Right lobe of liver (tissue), 6 donors: ENCODE data around the gene TRMT1. TPM values are rescaled to one million over a fixed set of nuclear protein-coding genes. Genes with fewer than 3 reads are reported as not detected.

Source experiments
- ATAC-seq, 4 donors: fragments of 200-7000 bp; cut with Tn5 transposase; one replicate each; pipeline ENCODE4 v1.9.1; 2020; ENCODE audit warnings: mild to moderate bottlenecking in 4 of 4, moderate library complexity in 4 of 4
- DNase-seq, 3 donors: peaks; one replicate each; pipeline ENCODE4 v3.0.0-alpha.2; 2020
- H3K27ac ChIP-seq, 3 donors: fragments of 200-600 bp; one replicate each; pipeline ENCODE4 v1.8.0; 2022
- H3K27me3 ChIP-seq, 2 donors: fragments of 200-600 bp; one replicate each; pipeline ENCODE4 v1.8.0; 2022
- H3K36me3 ChIP-seq, 4 donors: fragments of 200-600 bp; sonication (generic) in 1 of 4; one replicate each; pipeline versions ENCODE4 v1.5.1 to v1.8.0; 2017 to 2022; ENCODE audit warnings: control low read depth in 1 of 4
- H3K4me1 ChIP-seq, 4 donors: fragments of 200-600 bp; sonication (generic) in 1 of 4; one replicate each; pipeline versions ENCODE4 v1.5.1 to v1.8.0; 2017 to 2022; ENCODE audit warnings: control low read depth in 1 of 4
- H3K4me3 ChIP-seq, 3 donors: fragments of 200-600 bp; one replicate each; pipeline ENCODE4 v1.8.0; 2022
- H3K9me3 ChIP-seq, 4 donors: fragments of 200-600 bp; sonication (generic) in 1 of 4; one replicate each; pipeline versions ENCODE4 v1.5.1 to v1.8.0; 2017 to 2022; ENCODE audit warnings: control low read depth in 1 of 4
- CTCF ChIP-seq, 4 donors: fragments of 200-600 bp in 3 of 4; fragments of 450-650 bp in 1 of 4; IDR thresholded peaks; one replicate each; pipeline versions ENCODE4 v1.5.1 to v1.8.0; 2016 to 2022; ENCODE audit warnings: antibody characterized with exemption in 4 of 4, mild to moderate bottlenecking in 2 of 4
- POLR2A ChIP-seq: fragments of 450-650 bp; IDR thresholded peaks from one replicate; pipeline ENCODE4 v1.6.1; 2017; ENCODE audit warnings: antibody characterized with exemption, mild to moderate bottlenecking
- WGBS: methylation state at CpG from one replicate; pipeline ENCODE4 v1.1.6; 2018; ENCODE audit warnings: low coverage, low lambda C conversion rate; ENCODE audit not compliant: insufficient coverage; ENCODE audit errors: missing lambda C conversion rate; 5-methylcytosine and 5-hydroxymethylcytosine counted together
- intact Hi-C, 2 donors: fragments of 100-400 bp; cut with DNase I; formaldehyde crosslinking; loops; one replicate each; pipeline versions ENCODE4 v1.11.2 to v1.14.1; 2022
- total RNA-seq, 6 experiments: library from RNA; depleted of rRNA in 2 of 6; stranded (reverse); fragments of >200 nt in 2 of 6; fragmentation: NEBNext Ultra II Directional in 3 of 6; extraction: Animal tissue kit (Norgen Biotek cat#: 25700) in 3 of 6; gene quantifications; one replicate each; pipeline versions ENCODE4 v1.1.0 to v1.2.4, GENCODE V29; 2016 to 2023
- donor health status: DM: no; HTN: yes; CAD: no.
- donor health status: DM: no; HTN: no; CAD: no.
- donor health status: DM: no; HTN: no; CAD: no.
- donor health status: DM: no; HTN: yes; CAD: no.
- donor health status: DM: no; HTN: yes; CAD: no.

The TRMT1 gene
- total RNA-seq, 6 experiments from 2014 or later: 15.0 to 20.5 (median 17.2) TPM

GRCh38 chr19:13094771-13095392 lies 21.7 kb downstream of the TRMT1 start:
- intact Hi-C loops: loop anchor here in 1 of 2 donors (5.0 to 10.0 kb wide), 2 partner anchors 60 to 113 kb away; no protein-coding TSS in a partner anchor
- H3K27ac ChIP-seq: no peak overlapping the region
- H3K4me1 ChIP-seq: peaks cover 0 to 29% (median 3%) of the 10 kb centered on the region in 4 donors
- H3K27me3 ChIP-seq: peaks cover 0 to 6% of the 10 kb centered on the region in 2 donors
- no peaks in the 10 kb centered on the region for H3K9me3 ChIP-seq
- peaks cover 0 to 3% (median 0%) of the 10 kb centered on the region in 4 donors for H3K36me3 ChIP-seq
- ATAC-seq (no peak), DNase-seq (no peak)
- WGBS: 76% methylated on average over 8 of the region's 16 CpGs
- H3K4me3 ChIP-seq: no peak overlapping the region
- TF ChIP-seq POLR2A (no peak), CTCF (IDR thresholded peaks at IDR 0.05) (no peak)

- no peak for ATAC-seq
- no peaks in the 10 kb centered on the region for H3K9me3 ChIP-seq
- H3K4me1 ChIP-seq: peaks cover 0 to 29% (median 3%) of the 10 kb centered on the region in 4 donors
- TF ChIP-seq CTCF (IDR thresholded peaks at IDR 0.05) (peak in 1 of 4 donors; percentile 0), POLR2A (no peak)
- no peak overlapping the region for H3K27ac ChIP-seq
- peaks cover 0 to 3% (median 0%) of the 10 kb centered on the region in 4 donors for H3K36me3 ChIP-seq
- no CpG with 5 or more reads among the region's 5 CpGs for WGBS
- peaks cover 0 to 6% of the 10 kb centered on the region in 2 donors for H3K27me3 ChIP-seq
- peak in 1 of 3 donors; percentile 54 for DNase-seq
- intact Hi-C loops: loop anchor here in 1 of 2 donors (5.0 to 10.0 kb wide), 2 partner anchors 59 to 112 kb away; no protein-coding TSS in a partner anchor
- H3K4me3 ChIP-seq: no peak overlapping the region
These were observed 22.4 kb downstream of the TRMT1 start for GRCh38 chr19:13094106-13094504.

GRCh38 chr19:13093407-13094105 lies 23.0 kb downstream of the TRMT1 start:
- no peak overlapping the region for H3K4me3 ChIP-seq
- 0% methylated on average over 1 of the region's 12 CpGs for WGBS
- H3K27me3 ChIP-seq: peaks cover 0 to 6% of the 10 kb centered on the region in 2 donors
- peaks cover 0 to 26% (median 3%) of the 10 kb centered on the region in 4 donors for H3K4me1 ChIP-seq
- TF ChIP-seq POLR2A (no peak), CTCF (IDR thresholded peaks at IDR 0.05) (peak; percentile 94 to 97 (median 95))
- no peak overlapping the region for H3K27ac ChIP-seq
- peaks cover 0 to 3% (median 0%) of the 10 kb centered on the region in 4 donors for H3K36me3 ChIP-seq
- intact Hi-C loops: loop anchor here (2.0 to 10.0 kb wide), 3 partner anchors 59 to 113 kb away; no protein-coding TSS in a partner anchor
- ATAC-seq: peak; percentile 69 to 77 (median 72)
- DNase-seq: peak; percentile 77 to 86 (median 79)
- no peaks in the 10 kb centered on the region for H3K9me3 ChIP-seq

- peaks cover 0 to 6% of the 10 kb centered on the region in 2 donors for H3K27me3 ChIP-seq
- DNase-seq (peak in 1 of 3 donors; percentile 16), ATAC-seq (peak in 1 of 4 donors; percentile 5)
- H3K4me3 ChIP-seq: no peak overlapping the region
- TF ChIP-seq POLR2A (no peak), CTCF (IDR thresholded peaks at IDR 0.05) (no peak)
- no peaks in the 10 kb centered on the region for H3K9me3 ChIP-seq
- intact Hi-C loops: loop anchor here (2.0 to 10.0 kb wide), 3 partner anchors 58 to 112 kb away; no protein-coding TSS in a partner anchor
- 48% methylated on average over 6 of the region's 14 CpGs for WGBS
- H3K36me3 ChIP-seq: peaks cover 0 to 3% (median 0%) of the 10 kb centered on the region in 4 donors
- H3K27ac ChIP-seq: peak overlapping the region in 1 of 3 donors; percentile 2
- H3K4me1 ChIP-seq: peaks cover 0 to 26% (median 3%) of the 10 kb centered on the region in 4 donors
These were observed 23.8 kb downstream of the TRMT1 start for GRCh38 chr19:13092606-13093235.
